ENCODE data around the gene ZBTB20.
A peak's percentile ranks its signal among the peaks of the same experiment; 100 is the strongest.

The ZBTB20 gene

DNA sequence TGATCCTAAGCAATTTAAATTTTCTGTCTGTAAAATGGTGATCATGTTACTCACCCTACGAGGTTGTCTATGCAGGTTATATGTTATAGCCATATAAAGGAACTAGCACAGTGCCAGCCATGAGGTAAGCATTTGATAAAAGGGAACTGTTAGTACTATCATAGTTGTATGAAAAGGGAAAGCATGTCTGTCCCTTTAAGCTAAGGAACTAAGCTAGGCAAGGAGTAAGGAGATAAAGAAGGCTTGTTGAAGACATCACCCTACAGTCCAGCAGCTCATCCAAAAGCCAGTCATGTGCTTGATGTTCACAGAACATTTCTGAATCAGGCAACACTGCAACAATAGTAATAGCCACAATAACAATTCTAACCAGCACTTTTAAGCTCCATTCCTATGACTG lies 243.9 kb downstream of the ZBTB20 start:
- H3K9ac ChIP-seq (ENCODE audit: low read length) = no peak overlapping the region
- no peak for DNase-seq
- no peak for TF ChIP-seq EZH2 (optimal IDR thresholded peaks at IDR 0.05; ENCODE audit: low read depth, low read length)
- TF ChIP-seq, protein P1, sequence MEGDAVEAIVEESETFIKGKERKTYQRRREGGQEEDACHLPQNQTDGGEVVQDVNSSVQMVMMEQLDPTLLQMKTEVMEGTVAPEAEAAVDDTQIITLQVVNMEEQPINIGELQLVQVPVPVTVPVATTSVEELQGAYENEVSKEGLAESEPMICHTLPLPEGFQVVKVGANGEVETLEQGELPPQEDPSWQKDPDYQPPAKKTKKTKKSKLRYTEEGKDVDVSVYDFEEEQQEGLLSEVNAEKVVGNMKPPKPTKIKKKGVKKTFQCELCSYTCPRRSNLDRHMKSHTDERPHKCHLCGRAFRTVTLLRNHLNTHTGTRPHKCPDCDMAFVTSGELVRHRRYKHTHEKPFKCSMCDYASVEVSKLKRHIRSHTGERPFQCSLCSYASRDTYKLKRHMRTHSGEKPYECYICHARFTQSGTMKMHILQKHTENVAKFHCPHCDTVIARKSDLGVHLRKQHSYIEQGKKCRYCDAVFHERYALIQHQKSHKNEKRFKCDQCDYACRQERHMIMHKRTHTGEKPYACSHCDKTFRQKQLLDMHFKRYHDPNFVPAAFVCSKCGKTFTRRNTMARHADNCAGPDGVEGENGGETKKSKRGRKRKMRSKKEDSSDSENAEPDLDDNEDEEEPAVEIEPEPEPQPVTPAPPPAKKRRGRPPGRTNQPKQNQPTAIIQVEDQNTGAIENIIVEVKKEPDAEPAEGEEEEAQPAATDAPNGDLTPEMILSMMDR (IDR thresholded peaks at IDR 0.05; ENCODE audit: low read length) = no peak
- TF ChIP-seq EZH2phosphoT487 (IDR thresholded peaks at IDR 0.05; ENCODE audit: low read length) = no peak
- no peaks in the 10 kb centered on the region for H3K9me2 ChIP-seq (replicated peaks; ENCODE audit: insufficient read depth, low read length)
- H3K79me2 ChIP-seq (ENCODE audit: low read length) = no peaks in the 10 kb centered on the region
- no peak overlapping the region for H2AFZ ChIP-seq (ENCODE audit: low read length)
- no peaks in the 10 kb centered on the region for H3K27me3 ChIP-seq (replicated peaks; ENCODE audit: insufficient read depth, low read length)
- H3F3A ChIP-seq (ENCODE audit: insufficient read depth, low read length) = no peaks in the 10 kb centered on the region
- H3K4me2 ChIP-seq (ENCODE audit: low read depth, low read length) = no peak overlapping the region
- peaks cover 5% of the 10 kb centered on the region; the same call in 1 of the 2 replicates for H3K4me1 ChIP-seq (ENCODE audit: low read length)
- H3K9me3 ChIP-seq (replicated peaks; ENCODE audit: insufficient read depth, low read length) = no peaks in the 10 kb centered on the region
- H3K27ac ChIP-seq (ENCODE audit: low read length) = no peak overlapping the region
- no peaks in the 10 kb centered on the region for H4K20me1 ChIP-seq (ENCODE audit: insufficient read depth, low read length)
- H3K36me3 ChIP-seq (replicated peaks; ENCODE audit: insufficient read depth, low read length) = no peaks in the 10 kb centered on the region
- H3K4me3 ChIP-seq (ENCODE audit: low read length) = no peak overlapping the region

DNA sequence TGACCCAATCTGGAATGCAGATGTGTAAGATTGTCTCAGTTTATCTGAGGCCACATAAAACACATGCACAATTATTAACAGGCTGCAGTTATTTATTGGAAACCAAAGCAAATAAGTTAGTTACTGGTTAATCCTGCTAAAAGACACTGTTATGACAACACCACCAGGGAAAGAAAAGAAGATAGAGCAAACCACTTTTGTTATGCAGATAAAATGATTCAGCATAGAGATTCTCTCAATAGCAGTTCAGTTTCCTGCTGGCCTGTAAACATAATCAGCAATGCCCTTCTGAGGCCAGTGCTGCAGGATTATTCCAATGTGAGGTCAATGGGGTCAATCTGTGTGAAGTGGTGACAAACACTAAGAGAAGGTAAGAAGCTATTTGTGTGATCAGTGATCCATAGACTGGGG lies 244.4 kb downstream of the ZBTB20 start:
- no peak overlapping the region for H2AFZ ChIP-seq (ENCODE audit: low read length)

GRCh38 chr3:114900908-114901307 lies 246.2 kb downstream of the ZBTB20 start:
- TF ChIP-seq EZH2phosphoT487 (IDR thresholded peaks at IDR 0.05; ENCODE audit: low read length) (no peak), EZH2 (optimal IDR thresholded peaks at IDR 0.05; ENCODE audit: low read depth, low read length) (no peak)
- TF ChIP-seq, protein P1 (IDR thresholded peaks at IDR 0.05; ENCODE audit: low read length) = no peak
- Histone ChIP-seq H3K79me2 (ENCODE audit: low read length) (no peaks in the 10 kb centered on the region), H3K9me3 (replicated peaks; ENCODE audit: insufficient read depth, low read length) (no peaks in the 10 kb centered on the region), H3K4me3 (ENCODE audit: low read length) (no peak overlapping the region), H3K9me2 (replicated peaks; ENCODE audit: insufficient read depth, low read length) (no peaks in the 10 kb centered on the region), H3K4me1 (ENCODE audit: low read length) (peaks cover 5% of the 10 kb centered on the region; the same call in 1 of the 2 replicates), H3K4me2 (ENCODE audit: low read depth, low read length) (no peak overlapping the region), H3K27ac (ENCODE audit: low read length) (no peak overlapping the region), H3K27me3 (replicated peaks; ENCODE audit: insufficient read depth, low read length) (no peaks in the 10 kb centered on the region), H4K20me1 (ENCODE audit: insufficient read depth, low read length) (no peaks in the 10 kb centered on the region), H2AFZ (ENCODE audit: low read length) (no peak overlapping the region), H3F3A (ENCODE audit: insufficient read depth, low read length) (no peaks in the 10 kb centered on the region), H3K9ac (ENCODE audit: low read length) (no peak overlapping the region), H3K36me3 (replicated peaks; ENCODE audit: insufficient read depth, low read length) (no peaks in the 10 kb centered on the region)
- DNase-seq = no peak

More for the DNA sequence above, 244.4 kb downstream of the ZBTB20 start:
- Histone ChIP-seq H3K4me1 (ENCODE audit: low read length) (peaks cover 5% of the 10 kb centered on the region; the same call in 1 of the 2 replicates), H3K9ac (ENCODE audit: low read length) (no peak overlapping the region), H3K4me2 (ENCODE audit: low read depth, low read length) (no peak overlapping the region), H3K36me3 (replicated peaks; ENCODE audit: insufficient read depth, low read length) (no peaks in the 10 kb centered on the region), H3K9me2 (replicated peaks; ENCODE audit: insufficient read depth, low read length) (no peaks in the 10 kb centered on the region), H3K4me3 (ENCODE audit: low read length) (no peak overlapping the region), H3K79me2 (ENCODE audit: low read length) (no peaks in the 10 kb centered on the region), H3F3A (ENCODE audit: insufficient read depth, low read length) (no peaks in the 10 kb centered on the region), H3K27ac (ENCODE audit: low read length) (no peak overlapping the region), H3K9me3 (replicated peaks; ENCODE audit: insufficient read depth, low read length) (no peaks in the 10 kb centered on the region), H4K20me1 (ENCODE audit: insufficient read depth, low read length) (no peaks in the 10 kb centered on the region), H3K27me3 (replicated peaks; ENCODE audit: insufficient read depth, low read length) (no peaks in the 10 kb centered on the region)
- no peak for TF ChIP-seq EZH2phosphoT487 (IDR thresholded peaks at IDR 0.05; ENCODE audit: low read length)
- DNase-seq = no peak

DNA sequence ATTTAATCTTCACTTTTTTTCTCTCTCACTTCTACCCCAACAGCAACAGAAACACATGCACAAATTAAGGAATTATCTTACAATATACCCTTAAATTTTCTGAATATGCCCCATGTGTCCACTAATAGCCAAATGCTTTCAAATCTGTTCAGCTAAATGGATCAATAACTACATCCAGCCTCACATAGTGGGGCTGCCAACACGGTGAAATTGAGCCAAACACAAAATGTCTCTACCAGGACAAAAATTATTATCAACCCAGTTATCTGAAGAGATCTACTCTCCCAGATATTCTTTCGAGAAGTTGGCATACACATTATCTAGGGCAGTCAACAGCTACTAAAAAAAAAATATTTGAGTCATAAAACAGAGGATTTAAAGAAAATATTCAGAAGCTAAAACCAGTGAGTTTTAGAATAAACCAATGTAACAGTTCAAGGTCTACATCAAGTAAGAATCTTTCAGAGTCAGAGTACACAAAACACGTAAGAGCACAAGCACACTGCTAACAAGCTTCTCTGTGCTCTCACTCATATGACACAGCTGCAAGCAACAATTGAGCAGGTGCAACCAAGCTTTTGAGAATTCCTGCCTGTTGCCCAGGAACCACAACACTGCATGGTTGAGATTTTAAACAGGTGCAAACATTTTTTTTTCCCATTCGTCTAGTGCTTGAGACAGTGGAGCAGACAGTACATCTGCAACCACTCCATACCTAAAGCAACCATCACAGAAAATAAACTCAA lies 247.7 kb downstream of the ZBTB20 start:
- Histone ChIP-seq H3K4me3 (ENCODE audit: low read length) (no peak overlapping the region), H3K9me2 (replicated peaks; ENCODE audit: insufficient read depth, low read length) (no peaks in the 10 kb centered on the region), H3K9ac (ENCODE audit: low read length) (no peak overlapping the region), H3K79me2 (ENCODE audit: low read length) (no peaks in the 10 kb centered on the region), H3K27ac (ENCODE audit: low read length) (peak overlapping the region; percentile 27; the same call in 1 of the 2 replicates), H4K20me1 (ENCODE audit: insufficient read depth, low read length) (no peaks in the 10 kb centered on the region), H3K9me3 (replicated peaks; ENCODE audit: insufficient read depth, low read length) (no peaks in the 10 kb centered on the region), H2AFZ (ENCODE audit: low read length) (0 out of 2 replicates have a peak overlapping the region, but pooled peaks have one; percentile 31), H3F3A (ENCODE audit: insufficient read depth, low read length) (no peaks in the 10 kb centered on the region), H3K36me3 (replicated peaks; ENCODE audit: insufficient read depth, low read length) (no peaks in the 10 kb centered on the region), H3K4me1 (ENCODE audit: low read length) (peaks cover 5% of the 10 kb centered on the region; the same call in 1 of the 2 replicates), H3K4me2 (ENCODE audit: low read depth, low read length) (peak overlapping the region; percentile 48; the same call in 1 of the 2 replicates), H3K27me3 (replicated peaks; ENCODE audit: insufficient read depth, low read length) (no peaks in the 10 kb centered on the region)
- TF ChIP-seq EZH2 (optimal IDR thresholded peaks at IDR 0.05; ENCODE audit: low read depth, low read length) (no peak), EZH2phosphoT487 (IDR thresholded peaks at IDR 0.05; ENCODE audit: low read length) (no peak)
- TF ChIP-seq, protein P1 (IDR thresholded peaks at IDR 0.05; ENCODE audit: low read length) = no peak
- peak; percentile 88 for DNase-seq

All from MM.1S (cell line).